NB4 (cell line): Measurements from ENCODE around the gene BBS12.

Source experiments
- DNase-seq: peaks from one replicate; pipeline ENCODE4 v3.0.0; 2010; ENCODE audit warnings: low read depth
- H3K4me3 ChIP-seq: one replicate; pipeline ENCODE4 v1.5.1; 2011; ENCODE audit warnings: mild to moderate bottlenecking, low read depth, low read length, moderate library complexity
- MYC ChIP-seq: IDR thresholded peaks from 2 replicates; pipeline ENCODE4 v1.6.1; 2011; ENCODE audit warnings: low read depth, low read length
- POLR2A ChIP-seq: IDR thresholded peaks from 2 replicates; pipeline ENCODE4 v1.6.1; 2011; ENCODE audit warnings: mild to moderate bottlenecking; ENCODE audit not compliant: insufficient read length; ENCODE audit errors: extremely low read depth
- TF ChIP-seq, protein P1 (sequence below): IDR thresholded peaks from 2 replicates; pipeline ENCODE4 v1.6.1; 2011; ENCODE audit warnings: low read depth, low read length
- TF ChIP-seq, protein P2 (sequence below): IDR thresholded peaks from one replicate; pipeline ENCODE4 v1.5.1; 2012; ENCODE audit warnings: low read depth, low read length

The BBS12 gene

DNA sequence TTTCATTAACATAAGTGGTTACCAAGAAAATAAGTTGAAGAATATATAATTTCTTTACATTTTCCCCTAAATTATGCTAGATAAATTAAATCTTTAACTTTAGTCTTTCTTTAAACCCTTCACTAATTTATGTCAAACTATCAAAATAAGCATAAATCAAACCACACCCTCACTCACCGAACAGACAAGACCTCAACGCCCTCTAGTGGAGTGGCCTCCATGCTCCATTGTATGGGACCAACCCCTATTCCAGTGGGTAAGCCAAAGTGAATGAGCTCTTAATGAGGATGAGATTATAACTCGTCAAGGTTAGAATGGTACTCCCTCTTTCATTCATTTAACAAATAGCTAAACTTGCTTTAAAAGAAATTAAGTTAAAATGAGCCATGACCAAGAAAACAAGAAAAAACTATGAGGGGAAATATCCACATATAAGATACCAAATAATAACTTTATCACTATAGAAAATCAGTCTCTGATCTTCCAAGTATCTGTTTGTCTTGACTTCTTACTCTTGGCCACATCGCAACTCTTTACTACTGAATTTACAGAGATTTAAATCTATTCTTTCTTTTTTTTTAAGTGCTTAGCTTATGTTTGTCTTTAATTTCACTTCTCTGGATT is 15.6 kb upstream of the BBS12 start:
- peak; percentile 60 for DNase-seq
- no peak for TF ChIP-seq MYC
- TF ChIP-seq, protein P1, sequence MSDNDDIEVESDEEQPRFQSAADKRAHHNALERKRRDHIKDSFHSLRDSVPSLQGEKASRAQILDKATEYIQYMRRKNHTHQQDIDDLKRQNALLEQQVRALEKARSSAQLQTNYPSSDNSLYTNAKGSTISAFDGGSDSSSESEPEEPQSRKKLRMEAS, result no peak
- TF ChIP-seq, protein P2, sequence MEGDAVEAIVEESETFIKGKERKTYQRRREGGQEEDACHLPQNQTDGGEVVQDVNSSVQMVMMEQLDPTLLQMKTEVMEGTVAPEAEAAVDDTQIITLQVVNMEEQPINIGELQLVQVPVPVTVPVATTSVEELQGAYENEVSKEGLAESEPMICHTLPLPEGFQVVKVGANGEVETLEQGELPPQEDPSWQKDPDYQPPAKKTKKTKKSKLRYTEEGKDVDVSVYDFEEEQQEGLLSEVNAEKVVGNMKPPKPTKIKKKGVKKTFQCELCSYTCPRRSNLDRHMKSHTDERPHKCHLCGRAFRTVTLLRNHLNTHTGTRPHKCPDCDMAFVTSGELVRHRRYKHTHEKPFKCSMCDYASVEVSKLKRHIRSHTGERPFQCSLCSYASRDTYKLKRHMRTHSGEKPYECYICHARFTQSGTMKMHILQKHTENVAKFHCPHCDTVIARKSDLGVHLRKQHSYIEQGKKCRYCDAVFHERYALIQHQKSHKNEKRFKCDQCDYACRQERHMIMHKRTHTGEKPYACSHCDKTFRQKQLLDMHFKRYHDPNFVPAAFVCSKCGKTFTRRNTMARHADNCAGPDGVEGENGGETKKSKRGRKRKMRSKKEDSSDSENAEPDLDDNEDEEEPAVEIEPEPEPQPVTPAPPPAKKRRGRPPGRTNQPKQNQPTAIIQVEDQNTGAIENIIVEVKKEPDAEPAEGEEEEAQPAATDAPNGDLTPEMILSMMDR, result peak; percentile 87
- TF ChIP-seq POLR2A, result no peak
- H3K4me3 ChIP-seq, result no peak overlapping the region

DNA sequence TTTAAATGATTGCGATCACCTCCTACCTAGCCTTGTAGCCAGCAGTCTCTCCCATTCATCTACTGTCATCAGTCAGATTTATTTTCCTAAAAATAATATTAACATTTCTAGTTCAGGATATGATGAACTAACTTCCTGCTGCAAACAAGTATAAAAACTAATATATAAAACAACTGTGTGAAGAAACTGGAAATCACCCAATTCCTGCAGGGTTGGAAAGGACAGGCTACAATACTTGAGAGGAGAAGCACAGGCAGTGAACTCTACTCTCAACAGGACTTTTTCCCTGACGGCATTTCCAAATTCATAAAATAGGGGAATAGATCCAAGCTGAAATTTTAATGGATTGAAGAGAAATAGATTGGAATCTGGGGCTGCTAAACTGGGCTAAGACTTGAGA is 14.2 kb upstream of the BBS12 start:
- TF ChIP-seq, protein P1, result no peak
- no peak for TF ChIP-seq MYC
- TF ChIP-seq POLR2A, result no peak
- TF ChIP-seq, protein P2, result no peak
- H3K4me3 ChIP-seq, result no peak overlapping the region
- DNase-seq, result no peak

DNA sequence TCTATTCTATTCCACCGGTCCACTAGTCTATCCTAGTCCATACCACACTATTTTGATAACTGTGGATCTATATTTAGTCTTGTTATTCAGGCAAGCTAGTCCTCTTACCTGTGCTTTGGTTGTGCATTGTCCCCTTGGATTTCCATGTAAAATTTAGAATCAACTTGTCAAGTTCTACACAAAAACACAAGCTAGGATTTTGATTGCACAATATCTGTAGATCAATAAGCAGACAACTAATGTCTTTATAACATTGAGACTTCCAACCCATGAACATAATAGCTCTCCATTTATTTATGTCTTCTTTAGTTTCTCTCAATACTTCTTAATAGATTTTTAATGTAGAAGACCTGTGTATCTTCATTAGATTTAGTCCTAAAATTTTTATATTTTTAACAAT is 10.2 kb upstream of the BBS12 start:
- TF ChIP-seq POLR2A, result no peak

GRCh38 chr4:122728856-122729255 is 3.6 kb upstream of the BBS12 start:
- H3K4me3 ChIP-seq, result no peak overlapping the region
- no peak for TF ChIP-seq MYC
- TF ChIP-seq, protein P1, result no peak
- TF ChIP-seq, protein P2, result no peak
- TF ChIP-seq POLR2A, result no peak
- DNase-seq, result no peak

More for the DNA sequence above, 10.2 kb upstream of the BBS12 start:
- no peak overlapping the region for H3K4me3 ChIP-seq
- DNase-seq, result no peak

- no peak for DNase-seq
- H3K4me3 ChIP-seq, result peak overlapping the region; percentile 51
Observed at GRCh38 chr4:122731676-122732075, 828 bp upstream of the BBS12 start.

DNA sequence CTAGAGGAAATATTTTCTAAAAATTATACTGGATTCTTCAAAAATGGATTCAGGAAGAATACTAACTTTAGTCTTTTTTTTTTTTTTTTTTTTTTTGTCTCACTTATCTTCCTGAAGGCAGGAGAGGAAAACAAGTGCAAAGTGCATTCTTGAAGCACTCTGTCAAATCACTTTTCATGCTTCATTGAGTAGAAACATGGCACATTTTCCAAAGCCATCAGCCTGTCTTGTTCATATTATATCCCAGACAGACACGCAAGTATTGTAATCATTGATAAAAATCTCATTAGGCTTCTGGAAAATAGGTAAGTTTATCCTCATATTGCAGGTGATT is 1.2 kb downstream of the BBS12 start:
- H3K4me3 ChIP-seq, result peak overlapping the region; percentile 84
- no peak for DNase-seq
- TF ChIP-seq POLR2A, result no peak
- no peak for TF ChIP-seq MYC
- TF ChIP-seq, protein P2, result no peak
- TF ChIP-seq, protein P1, result no peak

More at GRCh38 chr4:122731676-122732075, 828 bp upstream of the BBS12 start:
- TF ChIP-seq, protein P2, result no peak
